GM10266 (cell line): ENCODE data around the gene NACC2.

Experiments used
- DNase-seq: peaks from one replicate; pipeline ENCODE4 v3.0.0; 2012; ENCODE audit errors: extremely low spot score
- TF ChIP-seq, protein P1 (sequence below): IDR thresholded peaks from 2 replicates; pipeline ENCODE4 v1.5.1; 2012; ENCODE audit warnings: mild to moderate bottlenecking, low read depth; ENCODE audit not compliant: control insufficient read depth, insufficient read depth; ENCODE audit errors: missing control alignments

The NACC2 gene

DNA sequence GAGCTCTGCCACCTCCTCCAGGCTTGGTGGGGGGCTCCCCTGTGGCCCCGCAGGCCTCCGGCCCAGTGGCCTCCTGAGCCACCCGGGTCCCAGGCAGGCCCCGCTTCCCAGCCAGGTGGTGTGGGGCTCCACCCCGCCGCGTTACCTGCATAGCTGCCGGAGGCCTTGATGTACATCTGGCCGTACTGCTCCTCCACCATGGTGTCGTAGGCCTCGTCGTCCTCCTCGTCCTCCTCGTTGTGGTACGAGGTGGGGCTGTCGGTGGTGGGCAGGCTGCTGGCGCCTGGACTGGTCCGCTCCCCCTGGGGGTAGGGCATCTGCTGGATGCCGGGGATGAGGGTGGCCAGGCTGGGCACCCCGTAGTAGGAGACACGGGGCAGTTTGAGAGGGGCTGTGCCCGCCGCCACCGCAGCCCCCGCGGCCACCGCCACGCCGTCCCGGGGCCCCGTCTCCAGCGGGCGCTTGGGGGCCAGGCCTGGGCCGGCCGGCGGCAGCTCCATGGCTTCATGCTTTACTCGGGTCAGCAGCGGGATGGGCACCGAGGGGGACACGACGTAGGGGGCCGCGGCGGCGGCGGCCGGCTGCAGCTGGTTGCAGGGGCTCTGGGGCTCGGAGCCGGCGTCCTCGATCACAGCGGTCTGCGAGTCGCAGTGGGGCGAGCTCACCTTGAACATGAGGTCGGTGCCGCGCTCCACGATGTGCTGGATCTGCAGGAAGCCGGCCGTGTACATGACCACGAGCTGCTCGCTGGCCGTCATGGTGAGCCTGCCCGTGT is 45.4 kb downstream of the NACC2 start:
- TF ChIP-seq, protein P1, sequence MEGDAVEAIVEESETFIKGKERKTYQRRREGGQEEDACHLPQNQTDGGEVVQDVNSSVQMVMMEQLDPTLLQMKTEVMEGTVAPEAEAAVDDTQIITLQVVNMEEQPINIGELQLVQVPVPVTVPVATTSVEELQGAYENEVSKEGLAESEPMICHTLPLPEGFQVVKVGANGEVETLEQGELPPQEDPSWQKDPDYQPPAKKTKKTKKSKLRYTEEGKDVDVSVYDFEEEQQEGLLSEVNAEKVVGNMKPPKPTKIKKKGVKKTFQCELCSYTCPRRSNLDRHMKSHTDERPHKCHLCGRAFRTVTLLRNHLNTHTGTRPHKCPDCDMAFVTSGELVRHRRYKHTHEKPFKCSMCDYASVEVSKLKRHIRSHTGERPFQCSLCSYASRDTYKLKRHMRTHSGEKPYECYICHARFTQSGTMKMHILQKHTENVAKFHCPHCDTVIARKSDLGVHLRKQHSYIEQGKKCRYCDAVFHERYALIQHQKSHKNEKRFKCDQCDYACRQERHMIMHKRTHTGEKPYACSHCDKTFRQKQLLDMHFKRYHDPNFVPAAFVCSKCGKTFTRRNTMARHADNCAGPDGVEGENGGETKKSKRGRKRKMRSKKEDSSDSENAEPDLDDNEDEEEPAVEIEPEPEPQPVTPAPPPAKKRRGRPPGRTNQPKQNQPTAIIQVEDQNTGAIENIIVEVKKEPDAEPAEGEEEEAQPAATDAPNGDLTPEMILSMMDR: no peak

DNA sequence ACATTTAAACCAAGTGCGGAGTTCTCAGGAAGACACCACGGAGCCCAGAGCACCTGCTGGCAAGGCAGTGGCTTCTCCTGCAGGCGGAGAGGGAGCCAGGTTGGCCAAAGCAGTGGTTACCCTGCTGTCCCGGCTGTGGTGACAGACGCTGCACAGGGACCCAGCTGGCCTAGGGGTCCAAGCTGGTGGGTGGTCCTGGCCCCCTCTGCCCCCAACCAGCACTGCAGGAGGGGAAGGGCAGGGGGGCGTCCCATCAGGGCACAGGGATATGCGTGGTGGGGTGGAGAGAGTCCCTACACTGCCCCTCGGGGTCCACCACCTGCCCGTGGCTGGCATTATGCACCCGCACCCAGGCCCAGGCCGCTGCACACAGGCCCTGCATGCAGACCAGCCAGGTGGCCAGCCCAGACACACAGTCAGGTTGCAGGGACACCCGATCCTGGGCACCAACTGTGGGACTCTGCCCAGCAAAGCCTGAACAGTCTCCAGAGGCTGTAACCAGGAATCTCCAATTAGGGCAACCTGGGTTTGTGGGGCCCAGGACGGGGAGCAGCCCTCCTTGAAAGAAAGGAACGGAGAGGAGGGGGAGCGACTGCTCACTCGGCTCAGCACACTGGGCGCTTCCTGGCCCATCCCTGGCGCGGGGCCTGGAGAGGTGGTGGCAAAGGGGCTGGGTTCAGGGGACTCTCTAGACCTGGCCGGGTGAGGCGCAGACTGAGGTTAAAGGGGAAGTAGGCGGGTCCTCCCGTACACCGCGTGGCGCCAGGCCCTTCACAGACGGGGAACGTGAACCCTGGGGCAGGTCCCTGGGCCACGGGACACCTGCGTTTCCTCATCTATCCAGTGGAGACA is 46.3 kb downstream of the NACC2 start:
- DNase-seq: peak; percentile 25
- TF ChIP-seq, protein P1: no peak

More for the DNA sequence above, 45.4 kb downstream of the NACC2 start:
- peak; percentile 15 for DNase-seq

DNA sequence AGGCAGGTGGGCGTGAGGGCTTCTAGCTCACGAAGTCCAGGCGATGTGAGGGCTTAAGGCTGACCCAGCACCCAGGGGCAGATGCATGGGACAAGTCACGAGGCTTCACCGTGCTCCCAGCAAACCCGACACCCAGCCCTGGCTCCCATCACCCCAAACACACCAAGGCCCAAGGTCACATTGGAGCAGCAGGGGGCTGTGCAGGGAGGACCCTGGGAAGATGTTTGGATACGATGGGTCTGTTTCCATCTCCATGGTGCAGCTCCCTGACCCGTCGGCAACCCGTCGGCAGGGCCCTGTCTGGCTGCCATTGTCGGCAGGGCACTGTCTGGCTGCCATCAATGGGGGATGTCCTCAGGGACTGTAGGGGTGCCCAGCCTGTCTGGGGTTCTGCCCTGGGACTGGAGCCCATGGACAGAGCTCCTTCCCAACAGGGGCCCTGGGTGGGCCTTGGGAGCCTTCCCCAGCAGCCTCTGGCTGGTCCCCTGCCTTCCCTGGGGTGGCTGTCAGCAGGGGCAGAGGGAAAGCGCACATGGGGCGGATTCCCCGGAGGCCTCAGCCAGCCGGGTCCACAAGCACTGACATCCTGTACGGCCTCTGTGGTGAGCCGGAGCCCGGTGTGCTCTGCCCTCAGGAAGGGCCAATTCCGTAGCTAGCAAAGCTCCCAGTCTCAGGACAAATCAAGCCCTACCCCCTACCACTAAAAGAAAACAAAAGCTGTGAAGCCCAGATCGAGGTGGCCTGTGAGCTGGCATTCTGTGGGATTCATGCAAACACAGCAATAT is 47.1 kb downstream of the NACC2 start:
- TF ChIP-seq, protein P1: no peak
- DNase-seq: peak; percentile 24

DNA sequence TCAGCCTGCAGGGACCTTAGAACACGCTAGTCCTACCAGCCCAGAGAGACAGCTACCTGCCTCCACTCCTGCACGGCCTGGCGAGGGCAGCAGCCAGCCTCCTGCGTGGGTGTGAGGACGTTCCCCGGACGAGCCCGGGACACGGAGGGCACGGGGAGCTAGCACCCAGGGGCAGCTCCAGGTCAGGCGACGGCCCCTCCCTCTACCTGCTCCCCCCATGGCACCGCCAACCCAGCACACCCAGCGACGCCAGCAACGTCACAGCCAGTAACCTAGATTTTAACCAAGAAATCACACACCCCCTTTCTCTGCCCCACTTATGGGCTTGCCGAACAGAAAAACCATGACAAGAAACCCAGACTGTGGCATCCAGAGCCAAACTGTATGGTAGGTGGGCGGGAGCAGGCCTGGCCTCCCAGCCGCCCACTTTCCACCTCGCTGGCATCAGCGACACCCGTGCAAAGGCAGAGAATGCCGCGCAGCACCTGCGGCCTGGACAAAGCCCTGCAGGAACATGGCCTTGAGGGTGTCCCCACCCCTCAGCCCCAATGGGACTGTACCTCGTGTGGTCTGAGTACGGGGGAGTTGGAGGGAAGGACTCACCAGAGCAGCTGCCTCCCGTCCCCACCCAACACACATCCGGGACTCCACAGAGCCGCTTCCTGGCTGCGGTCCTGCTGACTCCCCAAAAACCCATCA is 47.9 kb downstream of the NACC2 start:
- peak; percentile 12 for DNase-seq

DNA sequence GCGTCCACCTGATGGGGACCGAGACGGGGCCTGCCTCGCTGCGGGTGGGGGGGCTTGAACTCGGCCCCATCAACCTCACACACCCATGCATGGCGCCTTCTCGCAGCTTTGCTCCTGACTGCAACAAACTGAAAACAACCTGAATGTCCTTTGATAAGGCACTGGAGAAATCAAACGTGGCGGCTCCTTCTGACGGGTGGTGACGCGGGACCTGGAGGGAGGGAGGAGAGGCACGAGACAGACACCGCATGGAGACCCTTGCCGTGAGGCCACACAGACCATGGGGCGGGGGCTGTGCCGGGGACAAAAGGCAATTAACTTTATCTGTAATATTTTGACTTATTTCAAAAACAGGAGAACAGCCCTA is 48.6 kb downstream of the NACC2 start:
- no peak for DNase-seq
- TF ChIP-seq, protein P1: no peak

More for the DNA sequence above, 47.9 kb downstream of the NACC2 start:
- TF ChIP-seq, protein P1: no peak

DNA sequence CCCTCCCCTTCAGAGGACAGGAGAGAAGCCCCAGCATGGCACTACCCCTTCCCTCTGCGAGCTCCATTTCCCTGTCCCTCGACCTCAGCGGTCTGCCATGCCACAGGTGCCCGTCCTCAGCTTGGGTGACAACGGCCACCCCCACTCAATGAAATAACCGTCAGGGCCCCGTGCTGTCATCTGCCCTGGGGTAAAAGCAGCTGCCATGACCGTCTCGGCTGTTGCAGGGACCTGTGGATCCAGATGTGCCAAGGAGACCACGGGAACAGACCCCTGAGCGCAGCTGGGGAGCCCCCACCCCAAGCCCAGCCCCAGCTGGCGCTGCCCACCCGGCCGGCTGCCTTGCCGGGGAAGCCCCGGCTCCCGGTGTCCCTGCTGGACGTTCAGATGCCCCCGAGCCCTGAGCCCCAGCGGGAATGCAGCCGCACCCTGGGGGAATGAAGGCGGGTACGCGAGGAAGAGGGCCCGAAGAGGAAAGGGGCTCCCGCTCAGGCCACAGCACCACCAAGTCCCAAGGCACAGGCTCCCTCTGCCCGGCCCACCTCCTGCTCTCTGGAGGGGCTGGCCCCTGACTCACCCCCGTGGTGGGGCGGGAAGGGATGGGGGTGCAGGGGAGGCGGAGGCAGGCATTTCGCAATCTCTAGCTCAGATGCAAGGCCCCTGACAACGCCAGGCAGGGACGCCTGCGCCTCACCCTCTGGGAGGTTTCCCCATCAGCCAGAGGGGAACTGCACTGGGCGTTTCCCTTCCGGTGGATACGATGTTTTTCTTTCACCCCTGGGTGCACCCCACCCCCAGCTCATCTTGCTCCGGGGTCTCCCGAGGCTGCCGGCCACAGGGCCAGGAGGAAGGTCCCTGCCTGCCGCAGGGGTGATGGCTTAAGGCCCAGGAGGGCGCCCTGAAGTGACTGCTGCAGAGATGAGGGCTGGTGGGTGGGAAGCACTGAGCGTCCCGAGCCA is 49.2 kb downstream of the NACC2 start:
- no peak for DNase-seq
- TF ChIP-seq, protein P1: no peak
